ENCODE measurements around the gene RBM34. TPM values are rescaled to one million over a fixed set of nuclear protein-coding genes. Genes with fewer than 3 reads are reported as not detected.

Gene RBM34
- total RNA-seq, 2 experiments from 2014 or later: 46.4 to 93.7 TPM

DNA sequence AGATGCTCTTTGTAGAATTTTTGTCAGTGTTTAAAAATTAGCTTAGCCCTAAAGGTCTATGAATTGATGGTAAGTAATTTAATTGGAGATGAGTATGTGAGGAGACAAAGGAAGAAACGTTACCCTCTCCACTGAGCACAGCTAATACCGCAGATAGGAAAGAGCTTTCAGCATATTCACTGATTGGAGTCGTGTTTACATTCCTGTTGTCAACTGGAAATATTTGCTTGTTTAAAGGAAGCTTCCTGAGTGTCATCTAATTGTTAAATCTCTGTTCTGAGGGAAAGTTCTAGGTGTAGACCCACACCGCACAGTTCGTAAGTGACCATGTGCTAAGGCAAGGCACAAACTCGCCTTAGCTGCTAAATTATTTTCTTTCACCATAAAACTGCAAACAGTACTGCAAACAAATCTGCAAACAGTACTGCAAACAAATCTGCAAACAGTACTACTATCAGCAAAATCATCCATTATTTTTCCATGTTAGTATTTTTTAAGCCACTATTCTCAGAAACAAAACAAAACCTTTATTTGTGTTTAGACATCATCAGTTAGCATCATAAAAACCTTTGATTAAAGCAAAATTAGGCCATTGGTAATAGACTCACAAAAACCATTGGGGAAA lies 65.0 kb downstream of the RBM34 start:
- Histone ChIP-seq H3K27ac (ENCODE audit: low read depth, low read length, poor library complexity, severe bottlenecking) (no peak overlapping the region), H3K79me2 (ENCODE audit: insufficient read depth, low read depth, low read length) (no peaks in the 10 kb centered on the region), H3K9me3 (ENCODE audit: low read length) (no peaks in the 10 kb centered on the region), H3K4me1 (ENCODE audit: insufficient read depth, low read length, poor library complexity, severe bottlenecking) (peaks cover 21% of the 10 kb centered on the region), H3K4me3 (ENCODE audit: low read depth, low read length, poor library complexity, severe bottlenecking) (no peak overlapping the region), H2AFZ (ENCODE audit: low read length) (no peak overlapping the region), H3K4me2 (ENCODE audit: low read length) (no peak overlapping the region), H3K9me2 (ENCODE audit: insufficient read depth, low read length) (no peaks in the 10 kb centered on the region), H3K36me3 (ENCODE audit: insufficient read depth, low read length) (no peaks in the 10 kb centered on the region), H4K20me1 (ENCODE audit: insufficient read depth, low read length) (no peaks in the 10 kb centered on the region)
- TF ChIP-seq EZH2phosphoT487 (IDR thresholded peaks at IDR 0.05; ENCODE audit: borderline replicate concordance, low read depth, low read length): no peak
- TF ChIP-seq, protein P1, sequence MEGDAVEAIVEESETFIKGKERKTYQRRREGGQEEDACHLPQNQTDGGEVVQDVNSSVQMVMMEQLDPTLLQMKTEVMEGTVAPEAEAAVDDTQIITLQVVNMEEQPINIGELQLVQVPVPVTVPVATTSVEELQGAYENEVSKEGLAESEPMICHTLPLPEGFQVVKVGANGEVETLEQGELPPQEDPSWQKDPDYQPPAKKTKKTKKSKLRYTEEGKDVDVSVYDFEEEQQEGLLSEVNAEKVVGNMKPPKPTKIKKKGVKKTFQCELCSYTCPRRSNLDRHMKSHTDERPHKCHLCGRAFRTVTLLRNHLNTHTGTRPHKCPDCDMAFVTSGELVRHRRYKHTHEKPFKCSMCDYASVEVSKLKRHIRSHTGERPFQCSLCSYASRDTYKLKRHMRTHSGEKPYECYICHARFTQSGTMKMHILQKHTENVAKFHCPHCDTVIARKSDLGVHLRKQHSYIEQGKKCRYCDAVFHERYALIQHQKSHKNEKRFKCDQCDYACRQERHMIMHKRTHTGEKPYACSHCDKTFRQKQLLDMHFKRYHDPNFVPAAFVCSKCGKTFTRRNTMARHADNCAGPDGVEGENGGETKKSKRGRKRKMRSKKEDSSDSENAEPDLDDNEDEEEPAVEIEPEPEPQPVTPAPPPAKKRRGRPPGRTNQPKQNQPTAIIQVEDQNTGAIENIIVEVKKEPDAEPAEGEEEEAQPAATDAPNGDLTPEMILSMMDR (conservative IDR thresholded peaks at IDR 0.05; ENCODE audit: low read length): no peak
- POLR2A ChIA-PET: interaction anchor here (0.6 to 1.2 kb wide), 9 partner anchors 8 to 723 kb away, joined by 3 to 5 read pairs (median 3); partner anchors contain the start of gene COA6
- intact Hi-C loops (cut with micrococcal nuclease; ENCODE audit: unreplicated experiment): no loop called here
- no TSS peak for BruUV-seq (replicated peaks)
- no peak for DNase-seq (ENCODE audit: low spot score)
- CTCF ChIA-PET (ENCODE audit: unreplicated experiment): interaction anchor here (0.7 to 1.6 kb wide), 3 partner anchors 9 to 597 kb away, joined by 3 to 7 read pairs (median 4); no protein-coding TSS in a partner anchor

DNA sequence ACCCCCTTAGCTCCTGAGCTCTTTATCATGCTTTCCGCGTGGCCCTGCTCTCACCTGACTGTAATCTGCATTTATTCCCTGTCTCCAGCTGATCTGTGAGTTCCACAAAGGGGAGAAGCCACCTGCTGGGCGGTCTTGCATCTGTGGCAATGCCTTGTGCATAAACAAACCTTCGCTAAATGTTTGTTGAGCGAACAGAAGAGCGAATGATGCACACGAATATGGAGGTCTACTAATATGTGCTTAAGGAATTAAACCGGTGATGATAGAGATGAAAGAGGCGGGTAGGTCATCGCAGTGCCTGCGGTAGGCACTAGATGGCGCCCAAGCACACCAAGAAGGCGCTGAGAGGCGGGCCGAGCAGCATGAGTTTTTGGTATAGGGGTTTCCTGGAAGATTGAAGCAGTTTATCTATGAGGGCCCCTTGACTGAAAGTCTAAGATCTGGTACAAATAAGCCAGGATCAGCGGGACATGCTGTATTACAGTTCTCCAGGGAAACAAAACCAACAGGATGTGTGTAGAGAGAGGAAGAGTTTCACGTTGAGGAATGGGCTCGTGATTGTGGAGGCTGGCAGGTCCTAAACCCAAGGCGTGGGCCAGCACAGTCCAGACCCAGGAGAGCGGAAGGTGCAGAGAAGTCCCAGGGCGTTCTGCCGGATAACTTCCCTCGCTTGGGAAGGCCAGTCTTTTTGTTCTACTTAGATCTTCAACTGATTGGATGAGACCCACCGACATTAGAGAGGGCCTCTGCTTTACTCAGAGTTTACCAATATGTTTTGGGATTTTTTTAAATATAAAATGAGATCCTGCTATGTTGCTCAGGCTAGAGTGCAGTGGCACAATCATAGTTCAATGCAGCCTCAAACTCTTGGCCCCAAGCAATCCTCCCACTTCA lies 67.1 kb downstream of the RBM34 start:
- no peaks in the 10 kb centered on the region for H3K9me3 ChIP-seq (ENCODE audit: low read length)
- no peaks in the 10 kb centered on the region for H3K36me3 ChIP-seq (ENCODE audit: insufficient read depth, low read length)
- H3K4me3 ChIP-seq (ENCODE audit: low read depth, low read length, poor library complexity, severe bottlenecking): no peak overlapping the region
- no peak for TF ChIP-seq EZH2phosphoT487 (IDR thresholded peaks at IDR 0.05; ENCODE audit: borderline replicate concordance, low read depth, low read length)
- TF ChIP-seq, protein P1 (conservative IDR thresholded peaks at IDR 0.05; ENCODE audit: low read length): peak; percentile 100
- BruUV-seq (replicated peaks): no TSS peak
- ChIA-PET POLR2A (no interaction called here), CTCF (ENCODE audit: unreplicated experiment) (interaction anchor here (0.6 kb wide), 1 partner anchor 313 kb away, joined by 3 read pairs; no protein-coding TSS in a partner anchor)
- H3K27ac ChIP-seq (ENCODE audit: low read depth, low read length, poor library complexity, severe bottlenecking): no peak overlapping the region
- no peaks in the 10 kb centered on the region for H3K79me2 ChIP-seq (ENCODE audit: insufficient read depth, low read depth, low read length)
- DNase-seq (ENCODE audit: low spot score): peak; percentile 82
- no peaks in the 10 kb centered on the region for H3K9me2 ChIP-seq (ENCODE audit: insufficient read depth, low read length)
- H3K4me2 ChIP-seq (ENCODE audit: low read length): no peak overlapping the region
- H3K4me1 ChIP-seq (ENCODE audit: insufficient read depth, low read length, poor library complexity, severe bottlenecking): peaks cover 4% of the 10 kb centered on the region
- H2AFZ ChIP-seq (ENCODE audit: low read length): peak overlapping the region; percentile 55
- H4K20me1 ChIP-seq (ENCODE audit: insufficient read depth, low read length): no peaks in the 10 kb centered on the region
- intact Hi-C loops (cut with micrococcal nuclease; ENCODE audit: unreplicated experiment): loop anchor here (2.0 kb wide), 1 partner anchor 323 kb away; no protein-coding TSS in a partner anchor

Data from OCI-LY7 (cell line).